Measurements from ENCODE around the gene KPNA6. TPM values are rescaled to one million over a fixed set of nuclear protein-coding genes. Genes with fewer than 3 reads are reported as not detected.

KPNA6 gene
- total and polyA plus RNA-seq, 2 of the 4 experiments (the other 2 are of a cell fraction), result 27.0 to 50.7 TPM

DNA sequence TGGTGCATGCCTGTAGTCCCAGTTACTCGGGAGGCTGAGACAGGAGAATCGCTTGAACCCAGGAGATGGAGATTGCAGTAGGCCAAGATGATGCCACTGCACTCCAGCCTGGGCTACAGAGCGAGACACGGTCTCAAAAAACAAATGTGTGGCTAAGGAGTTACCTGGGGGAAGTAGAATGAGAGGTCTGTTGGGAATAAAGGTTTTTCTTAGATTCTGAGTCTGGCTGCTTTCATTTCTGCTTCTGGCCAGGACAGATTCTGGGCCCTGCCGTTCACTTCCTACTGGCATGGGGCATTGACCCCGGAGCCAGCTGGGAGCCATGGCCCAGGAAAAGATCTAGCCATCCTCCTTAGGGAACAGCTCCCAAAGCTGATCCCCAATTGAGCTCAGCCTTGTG, 100.6 kb downstream of the KPNA6 start:
- H3K23ac ChIP-seq (ENCODE audit: low read depth, low read length), result no peak overlapping the region
- H3K79me1 ChIP-seq (ENCODE audit: low read depth in 1 of 2, low read length in 2 of 2), result peaks cover 11 to 27% of the 10 kb centered on the region in 2 experiments
- ChIA-PET POLR2A (ENCODE audit: unreplicated experiment) (no interaction called here), CTCF (interaction anchor here (0.6 to 1.6 kb wide), 2 partner anchors 99 to 192 kb away, joined by 3 to 6 read pairs; no protein-coding TSS in a partner anchor)
- no peak overlapping the region for H3K56ac ChIP-seq (ENCODE audit: extremely low read depth, insufficient read depth, low read length)
- no peak overlapping the region for H3K14ac ChIP-seq (replicated peaks; ENCODE audit: low read depth, low read length)
- no TSS peak for BruUV-seq (replicated peaks)
- H3K27ac ChIP-seq (ENCODE audit: insufficient read depth, low read length), result no peak overlapping the region
- H3K4me2 ChIP-seq (ENCODE audit: low read depth, low read length), result no peak overlapping the region
- H2AK9ac ChIP-seq (replicated peaks; ENCODE audit: low read depth, low read length, poor library complexity), result no peak overlapping the region
- no peak overlapping the region for H2BK5ac ChIP-seq (ENCODE audit: low read depth, low read length, poor library complexity, severe bottlenecking)
- TF ChIP-seq CHD1 (IDR thresholded peaks at IDR 0.05; ENCODE audit: low read depth, low read length), result no peak
- ATAC-seq (ENCODE audit: low read depth) (no peak), DNase-seq (no peak)
- peaks cover 3% of the 10 kb centered on the region; the same call in 1 of the 2 replicates for H3K36me3 ChIP-seq (ENCODE audit: control insufficient read depth, insufficient read depth, low read length)
- in situ Hi-C loops (cut with MboI; ENCODE audit: low sequenced_read_pairs) (no loop called here), intact Hi-C loops (cut with micrococcal nuclease) (no loop called here), dilution Hi-C loops (cut with HindIII; ENCODE audit: low sequenced_read_pairs, unreplicated experiment) (no loop called here)
- no peak overlapping the region for H2AFZ ChIP-seq (replicated peaks; ENCODE audit: low read length, poor library complexity)
- H3K18ac ChIP-seq (ENCODE audit: low read depth, low read length), result no peak overlapping the region
- H3K4me3 ChIP-seq (ENCODE audit: insufficient read depth, low read depth, low read length), result no peak overlapping the region
- H2BK120ac ChIP-seq (ENCODE audit: low read depth, low read length), result no peak overlapping the region
- no peak overlapping the region for H4K91ac ChIP-seq (ENCODE audit: insufficient read depth, low read depth, low read length)
- no peak overlapping the region for H2BK15ac ChIP-seq (ENCODE audit: low read depth, low read length)
- WGBS, 2 experiments (ENCODE audit: extremely low coverage in 2 of 2, insufficient read length in 1 of 2), result 89% methylated on average over 3 of the region's 6 CpGs; no CpG with 5 or more reads in 1 of the 2 experiments
- no peak overlapping the region for H3K9ac ChIP-seq (ENCODE audit: low read depth, low read length)
- no peak overlapping the region for H2AK5ac ChIP-seq (ENCODE audit: low read depth, low read length)
- peaks cover 6% of the 10 kb centered on the region for H3K4me1 ChIP-seq (ENCODE audit: control insufficient read depth, insufficient read depth, low read length)
- peaks cover 6% of the 10 kb centered on the region; the same call in 1 of the 2 replicates for H3K9me1 ChIP-seq (ENCODE audit: insufficient read depth, low read length)
- H3K4ac ChIP-seq (ENCODE audit: low read depth, low read length), result no peak overlapping the region
- H4K8ac ChIP-seq (ENCODE audit: low read depth in 2 of 2, low read length in 2 of 2), result no peak overlapping the region
- no peaks in the 10 kb centered on the region; the same call in 1 of the 2 replicates for H4K20me1 ChIP-seq (ENCODE audit: insufficient read depth, low read length)
- H3K9me3 ChIP-seq (ENCODE audit: control insufficient read depth, insufficient read depth, low read length), result no peaks in the 10 kb centered on the region
- no peak overlapping the region for H2BK20ac ChIP-seq (ENCODE audit: low read depth, low read length)
- no peaks in the 10 kb centered on the region for H3K27me3 ChIP-seq (ENCODE audit: control insufficient read depth, insufficient read depth, low read length)
- no peak overlapping the region for H4K5ac ChIP-seq (ENCODE audit: low read depth, low read length)

Data from IMR-90 (cell line).